Bronchus fibroblast of lung (primary cell): ENCODE measurements around the gene DKK3. TPM values are rescaled to one million over a fixed set of nuclear protein-coding genes. Genes with fewer than 3 reads are reported as not detected.

Source experiments
- total RNA-seq: library from RNA; depleted of rRNA; stranded (reverse); fragments of >200 nt; gene quantifications from 2 replicates; pipeline ENCODE4 v1.2.3, GENCODE V29; 2015

The DKK3 gene
- total RNA-seq, result 168 and 171 TPM in 2 replicates

GRCh38 chr11:12007769-12008737 lies at the start of gene DKK3:
TSS of gene DKK3 (minus strand) at chr11:12008626. CDS start at chr11:12008582, 44 bp downstream.

Other genes starting within 250 kb of the DKK3 start
- 22.3 and 27.6 TPM in 2 replicates for gene USP47, start 166.7 kb downstream of the DKK3 start, total RNA-seq
- 115 and 116 TPM in 2 replicates for gene MICAL2, start 102.0 kb upstream of the DKK3 start, total RNA-seq